B cell (primary cell): ENCODE data around the gene DAB2IP. TPM values are rescaled to one million over a fixed set of nuclear protein-coding genes. Genes with fewer than 3 reads are reported as not detected.

ENCODE experiments used
- ATAC-seq: fragments of 200-7000 bp; cut with Tn5 transposase; one replicate; pipeline ENCODE4 v1.10.0; 2021; ENCODE audit warnings: low read depth, mild to moderate bottlenecking, moderate number of reproducible peaks, moderate library complexity
- CTCF ChIA-PET: fragments of 350-600 bp; sonication (Branson Sonifier 250); formaldehyde crosslinking; loops from one replicate; lab custom pipeline; 2021; ENCODE audit warnings: antibody characterized with exemption, inconsistent platforms; lab: Charles Lee
- POLR2A ChIA-PET: fragments of 350-600 bp; sonication (Branson Sonifier 250); formaldehyde crosslinking; loops from one replicate; lab custom pipeline; 2021; ENCODE audit warnings: antibody characterized with exemption; lab: Charles Lee
- DNase-seq: peaks from one replicate; pipeline ENCODE4 v3.0.0; 2013
- H2AFZ ChIP-seq: 2 replicates; pipeline ENCODE4 v1.6.1; 2012; ENCODE audit warnings: mild to moderate bottlenecking, low read depth, low read length; ENCODE audit not compliant: insufficient read depth, poor library complexity, severe bottlenecking
- H3K27ac ChIP-seq, 2 donors: 1 replicate in 1 of 2; 2 replicates in 1 of 2; pipeline ENCODE4 v1.5.1; 2012 to 2013; ENCODE audit warnings: low read length in 2 of 2, mild to moderate bottlenecking in 2 of 2, moderate library complexity in 1 of 2
- H3K27me3 ChIP-seq, 4 experiments: fragments of 200-600 bp in 1 of 4; sonication (generic) in 1 of 4; replicated peaks in 1 of 4; 1 replicate in 2 of 4; 2 replicates in 2 of 4; pipeline versions ENCODE4 v1.6.1 to v1.7.0; 2013 to 2016; ENCODE audit warnings: low read length in 3 of 4, mild to moderate bottlenecking in 2 of 4, mixed read lengths in 1 of 4, moderate library complexity in 1 of 4; ENCODE audit not compliant: insufficient read depth in 4 of 4, control insufficient read depth in 3 of 4; ENCODE audit errors: control extremely low read depth in 1 of 4
- H3K36me3 ChIP-seq, 2 experiments: replicated peaks in 1 of 2; 1 replicate in 1 of 2; 2 replicates in 1 of 2; pipeline versions ENCODE4 v1.6.1 to v1.7.1; 2013; ENCODE audit warnings: low read length in 1 of 2; ENCODE audit not compliant: insufficient read depth in 2 of 2, control insufficient read depth in 1 of 2; ENCODE audit errors: control extremely low read depth in 1 of 2, extremely low read depth in 1 of 2
- H3K4me1 ChIP-seq, 2 donors: fragments of 200-600 bp in 1 of 2; sonication (generic) in 1 of 2; 1 replicate in 1 of 2; 2 replicates in 1 of 2; pipeline versions ENCODE4 v1.5.1 to v1.6.1; 2013 to 2017; ENCODE audit warnings: low read length in 2 of 2; ENCODE audit not compliant: control insufficient read depth in 2 of 2, insufficient read depth in 2 of 2
- H3K4me2 ChIP-seq: replicated peaks from 2 replicates; pipeline ENCODE3; 2012; ENCODE audit warnings: mild to moderate bottlenecking, low read depth, low read length; ENCODE audit not compliant: poor library complexity, severe bottlenecking
- H3K4me3 ChIP-seq, 5 experiments: fragments of 200-600 bp in 1 of 5; sonication (generic) in 1 of 5; 1 replicate in 3 of 5; 2 replicates in 2 of 5; pipeline versions ENCODE4 v1.5.1 to v1.7.0; 2011 to 2016; ENCODE audit warnings: low read length in 4 of 5, mild to moderate bottlenecking in 4 of 5, low read depth in 2 of 5, control low read depth in 1 of 5, moderate library complexity in 1 of 5; ENCODE audit not compliant: insufficient read depth in 1 of 5; ENCODE audit errors: control extremely low read depth in 1 of 5, extremely low read depth in 1 of 5
- H3K79me2 ChIP-seq: fragments of 200-600 bp; sonication (generic); one replicate; pipeline ENCODE4 v1.6.0; 2016; ENCODE audit warnings: low read length; ENCODE audit not compliant: control insufficient read depth, insufficient read depth
- H3K9ac ChIP-seq: fragments of 200-600 bp; sonication (generic); 2 replicates; pipeline ENCODE4 v1.6.1; 2017; ENCODE audit warnings: mild to moderate bottlenecking, low read length, moderate library complexity
- H3K9me3 ChIP-seq, 3 donors: one replicate each; pipeline versions ENCODE4 v1.6.1 to v1.7.1; 2013; ENCODE audit warnings: low read length in 2 of 3; ENCODE audit not compliant: control insufficient read depth in 2 of 3, insufficient read depth in 1 of 3; ENCODE audit errors: control extremely low read depth in 1 of 3
- H4K20me1 ChIP-seq: 2 replicates; pipeline ENCODE4 v1.6.0; 2012; ENCODE audit warnings: mild to moderate bottlenecking, low read length; ENCODE audit not compliant: insufficient read depth, control insufficient read depth, poor library complexity, severe bottlenecking
- H3K27ac Mint-ChIP-seq: one replicate; pipeline ENCODE4 v1.8.0; 2021; ENCODE audit warnings: mixed read lengths
- H3K27me3 Mint-ChIP-seq: one replicate; pipeline ENCODE4 v1.8.0; 2021; ENCODE audit warnings: mixed read lengths
- H3K4me1 Mint-ChIP-seq: one replicate; pipeline ENCODE4 v1.8.0; 2021; ENCODE audit warnings: mixed read lengths
- H3K4me3 Mint-ChIP-seq: one replicate; pipeline ENCODE4 v1.8.0; 2021; ENCODE audit warnings: mixed read lengths
- H3K9me3 Mint-ChIP-seq: one replicate; pipeline ENCODE4 v1.8.0; 2022; ENCODE audit warnings: mixed read lengths; ENCODE audit not compliant: insufficient read depth
- EZH2 ChIP-seq: IDR thresholded peaks from 2 replicates; pipeline ENCODE4 v1.6.1; 2012; ENCODE audit warnings: borderline replicate concordance, low read depth, mild to moderate bottlenecking, moderate library complexity, low read length; ENCODE audit not compliant: insufficient read depth, poor library complexity, severe bottlenecking
- WGBS: methylation state at CpG from one replicate; pipeline ENCODE4 v1.1.5; 2013; ENCODE audit warnings: missing lambda C conversion rate; ENCODE audit not compliant: insufficient coverage; 5-methylcytosine and 5-hydroxymethylcytosine counted together
- intact Hi-C: fragments of 100-400 bp; cut with micrococcal nuclease; formaldehyde crosslinking; loops from one replicate; pipeline ENCODE4 v1.10.0; 2022
- polyA plus RNA-seq: library from polyadenylated mRNA; depleted of rRNA; stranded (reverse); fragments of >200 nt; gene quantifications from 2 replicates; pipeline ENCODE4 v1.2.3, GENCODE V29; 2012
- total RNA-seq, 2 donors: library from RNA; stranded (reverse); fragments of 120-200 nt in 1 of 2; gene quantifications; 1 replicate in 1 of 2; 2 replicates in 1 of 2; pipeline versions ENCODE4 v1.2.3 to v1.2.4, GENCODE V29; 2013 to 2022
- TF ChIP-seq, protein P1 (sequence below): fragments of 200-600 bp; IDR thresholded peaks from one replicate; pipeline ENCODE4 v1.8.0; 2022; ENCODE audit warnings: antibody characterized with exemption, mild to moderate bottlenecking

Gene DAB2IP
- total and polyA plus RNA-seq, 2 donors (not counting 1 experiment from before 2014, with no cell fraction given): 1.1 to 3.9 TPM

DNA sequence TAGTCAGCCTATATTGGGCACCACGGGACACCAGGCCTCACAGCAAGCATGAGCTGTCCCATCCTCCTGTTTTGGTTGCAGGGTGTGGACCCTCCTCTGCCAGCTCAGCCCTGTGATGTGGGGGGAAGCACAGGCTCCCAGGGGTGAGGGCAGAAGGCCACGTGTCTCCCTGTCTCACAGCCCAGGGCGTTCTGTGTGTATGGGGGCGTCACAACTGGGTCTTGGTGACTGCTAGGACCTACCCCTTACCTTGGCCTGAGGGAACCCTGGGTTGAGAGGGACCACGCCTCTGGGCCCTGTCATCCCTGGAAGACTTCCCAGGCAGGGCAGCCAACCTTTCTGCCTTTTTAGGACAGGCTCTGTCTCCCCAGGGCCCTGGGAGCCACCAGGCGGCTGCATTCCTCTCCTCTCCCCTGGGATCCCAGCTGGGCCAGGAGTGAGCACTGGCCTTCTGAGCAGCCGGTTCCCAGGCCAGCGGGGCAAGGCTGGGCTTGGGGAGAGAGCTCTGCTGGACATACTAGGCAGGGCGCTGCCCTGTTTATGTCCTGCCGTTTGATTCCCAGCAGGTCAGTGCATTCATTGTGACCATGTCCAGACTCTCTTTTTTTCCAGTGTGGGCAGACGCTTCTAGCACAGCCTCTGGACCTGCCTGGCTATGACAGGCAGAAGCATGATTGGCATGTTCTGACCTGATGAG is 97.4 kb downstream of the DAB2IP start:
- Histone ChIP-seq H3K36me3 (no peaks in the 10 kb centered on the region), H3K27ac (no peak overlapping the region), H3K4me1 (no peaks in the 10 kb centered on the region), H3K79me2 (no peaks in the 10 kb centered on the region), H3K4me3 (no peak overlapping the region), H4K20me1 (no peaks in the 10 kb centered on the region), H3K9ac (no peak overlapping the region), H3K9me3 (no peaks in the 10 kb centered on the region), H2AFZ (no peak overlapping the region), H3K4me2 (no peak overlapping the region), H3K27me3 (no peaks in the 10 kb centered on the region)
- H3K4me3 Mint-ChIP-seq: no peak overlapping the region
- no peaks in the 10 kb centered on the region for H3K27me3 Mint-ChIP-seq
- DNase-seq (no peak), ATAC-seq (no peak)
- CTCF ChIA-PET: interaction anchor here (1.4 to 1.5 kb wide), 2 partner anchors 244 to 261 kb away, joined by 3 to 6 read pairs; no protein-coding TSS in a partner anchor
- POLR2A ChIA-PET: no interaction called here
- intact Hi-C loops: no loop called here
- WGBS: 89% methylated on average over 10 of the region's 11 CpGs
- peaks cover 5% of the 10 kb centered on the region for H3K4me1 Mint-ChIP-seq
- H3K9me3 Mint-ChIP-seq: no peaks in the 10 kb centered on the region
- TF ChIP-seq, protein P1, sequence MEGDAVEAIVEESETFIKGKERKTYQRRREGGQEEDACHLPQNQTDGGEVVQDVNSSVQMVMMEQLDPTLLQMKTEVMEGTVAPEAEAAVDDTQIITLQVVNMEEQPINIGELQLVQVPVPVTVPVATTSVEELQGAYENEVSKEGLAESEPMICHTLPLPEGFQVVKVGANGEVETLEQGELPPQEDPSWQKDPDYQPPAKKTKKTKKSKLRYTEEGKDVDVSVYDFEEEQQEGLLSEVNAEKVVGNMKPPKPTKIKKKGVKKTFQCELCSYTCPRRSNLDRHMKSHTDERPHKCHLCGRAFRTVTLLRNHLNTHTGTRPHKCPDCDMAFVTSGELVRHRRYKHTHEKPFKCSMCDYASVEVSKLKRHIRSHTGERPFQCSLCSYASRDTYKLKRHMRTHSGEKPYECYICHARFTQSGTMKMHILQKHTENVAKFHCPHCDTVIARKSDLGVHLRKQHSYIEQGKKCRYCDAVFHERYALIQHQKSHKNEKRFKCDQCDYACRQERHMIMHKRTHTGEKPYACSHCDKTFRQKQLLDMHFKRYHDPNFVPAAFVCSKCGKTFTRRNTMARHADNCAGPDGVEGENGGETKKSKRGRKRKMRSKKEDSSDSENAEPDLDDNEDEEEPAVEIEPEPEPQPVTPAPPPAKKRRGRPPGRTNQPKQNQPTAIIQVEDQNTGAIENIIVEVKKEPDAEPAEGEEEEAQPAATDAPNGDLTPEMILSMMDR: no peak
- TF ChIP-seq EZH2: no peak
- no peak overlapping the region for H3K27ac Mint-ChIP-seq

DNA sequence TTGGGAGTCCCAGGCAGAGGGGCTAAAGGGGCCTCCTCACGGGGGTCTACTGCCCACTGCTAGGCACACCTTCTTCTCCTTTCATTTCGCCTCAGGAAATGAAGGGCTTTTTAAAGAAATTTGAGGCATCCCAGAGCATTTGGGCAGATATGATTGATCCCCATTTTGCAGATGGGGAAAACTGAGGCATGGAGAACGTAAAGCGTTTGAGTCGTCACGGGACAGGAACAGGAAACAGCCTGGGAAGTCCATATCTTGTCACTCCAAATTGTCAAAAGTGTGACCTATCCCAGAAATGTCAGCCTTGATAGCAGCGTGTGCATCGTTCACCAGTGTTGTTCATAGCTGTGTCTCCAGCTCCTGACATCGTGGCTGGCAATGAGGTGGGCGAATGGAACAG is 98.2 kb downstream of the DAB2IP start:
- Histone ChIP-seq H3K4me3 (no peak overlapping the region), H2AFZ (no peak overlapping the region), H3K27me3 (no peaks in the 10 kb centered on the region), H4K20me1 (no peaks in the 10 kb centered on the region), H3K79me2 (no peaks in the 10 kb centered on the region), H3K4me1 (no peaks in the 10 kb centered on the region), H3K36me3 (no peaks in the 10 kb centered on the region), H3K4me2 (no peak overlapping the region), H3K27ac (no peak overlapping the region), H3K9ac (no peak overlapping the region), H3K9me3 (no peaks in the 10 kb centered on the region)
- ChIA-PET CTCF (no interaction called here), POLR2A (no interaction called here)
- Mint-ChIP-seq H3K9me3 (no peaks in the 10 kb centered on the region), H3K27ac (no peak overlapping the region), H3K4me3 (no peak overlapping the region), H3K4me1 (peaks cover 5% of the 10 kb centered on the region), H3K27me3 (no peaks in the 10 kb centered on the region)
- ATAC-seq (no peak), DNase-seq (no peak)
- intact Hi-C loops: no loop called here
- whole genome bisulfite sequencing: 93% methylated on average over 8 of the region's 10 CpGs
- TF ChIP-seq EZH2: no peak
- TF ChIP-seq, protein P1: no peak
